Stimulated activated memory B cell treated with anti-CD40 and anti-IgM and Interleukin-4, amounts not matched to agents 10 μg/mL and 1 μg/mL and 100 μg/mL, for 72 hours (primary cell): Measurements from ENCODE around the gene LBX1.

Experiments used
- ATAC-seq: fragments of 150-1000 bp; cut with Tn5 transposase; 2 replicates; pipeline ENCODE4 v1.10.0; 2021
- H3K27ac Mint-ChIP-seq: one replicate; pipeline ENCODE4 v1.8.0; 2022; ENCODE audit warnings: mild to moderate bottlenecking, mixed read lengths
- H3K27me3 Mint-ChIP-seq: one replicate; pipeline ENCODE4 v1.8.0; 2022; ENCODE audit warnings: mixed read lengths
- H3K36me3 Mint-ChIP-seq: one replicate; pipeline ENCODE4 v1.8.0; 2022; ENCODE audit warnings: mixed read lengths
- H3K4me1 Mint-ChIP-seq: one replicate; pipeline ENCODE4 v1.8.0; 2022; ENCODE audit warnings: mixed read lengths
- H3K4me3 Mint-ChIP-seq: one replicate; pipeline ENCODE4 v1.8.0; 2022; ENCODE audit warnings: mild to moderate bottlenecking, moderate library complexity, mixed read lengths
- H3K9me3 Mint-ChIP-seq: one replicate; pipeline ENCODE4 v1.8.0; 2022; ENCODE audit warnings: mixed read lengths

The LBX1 gene

GRCh38 chr10:101233863-101234262, 4.6 kb upstream of the LBX1 start:
- Mint-ChIP-seq H3K27ac (no peak overlapping the region), H3K9me3 (no peaks in the 10 kb centered on the region), H3K4me3 (no peak overlapping the region), H3K4me1 (peaks cover 44% of the 10 kb centered on the region), H3K27me3 (peaks cover 93% of the 10 kb centered on the region), H3K36me3 (no peaks in the 10 kb centered on the region)
- ATAC-seq, result no peak

- Mint-ChIP-seq H3K27me3 (peaks cover 96% of the 10 kb centered on the region), H3K27ac (no peak overlapping the region), H3K36me3 (no peaks in the 10 kb centered on the region), H3K4me1 (peaks cover 44% of the 10 kb centered on the region), H3K4me3 (no peak overlapping the region), H3K9me3 (no peaks in the 10 kb centered on the region)
- ATAC-seq, result no peak
These were observed 4.2 kb upstream of the LBX1 start for GRCh38 chr10:101233443-101233842.

- H3K4me1 Mint-ChIP-seq, result peaks cover 42% of the 10 kb centered on the region
These were observed 2.8 kb upstream of the LBX1 start for GRCh38 chr10:101231912-101232689.

GRCh38 chr10:101231092-101231491, 1.8 kb upstream of the LBX1 start:
- Mint-ChIP-seq H3K27me3 (peaks cover 97% of the 10 kb centered on the region), H3K27ac (no peak overlapping the region), H3K4me1 (peaks cover 42% of the 10 kb centered on the region), H3K9me3 (peaks cover 2% of the 10 kb centered on the region), H3K4me3 (no peak overlapping the region), H3K36me3 (no peaks in the 10 kb centered on the region)
- no peak for ATAC-seq

More at GRCh38 chr10:101231912-101232689, 2.8 kb upstream of the LBX1 start:
- no peak for ATAC-seq
- no peak overlapping the region for H3K27ac Mint-ChIP-seq
- no peaks in the 10 kb centered on the region for H3K36me3 Mint-ChIP-seq
- peaks cover 97% of the 10 kb centered on the region for H3K27me3 Mint-ChIP-seq
- H3K4me3 Mint-ChIP-seq, result no peak overlapping the region
- peaks cover 2% of the 10 kb centered on the region for H3K9me3 Mint-ChIP-seq

GRCh38 chr10:101230183-101230917, 1.1 kb upstream of the LBX1 start:
- peaks cover 39% of the 10 kb centered on the region for H3K4me1 Mint-ChIP-seq
- no peak for ATAC-seq
- H3K27ac Mint-ChIP-seq, result no peak overlapping the region
- H3K36me3 Mint-ChIP-seq, result no peaks in the 10 kb centered on the region
- peaks cover 97% of the 10 kb centered on the region for H3K27me3 Mint-ChIP-seq
- peaks cover 2% of the 10 kb centered on the region for H3K9me3 Mint-ChIP-seq
- peak overlapping the region; percentile 40 for H3K4me3 Mint-ChIP-seq

GRCh38 chr10:101228966-101229265, 347 bp downstream of the LBX1 start:
- H3K4me3 Mint-ChIP-seq, result peak overlapping the region; percentile 43
- ATAC-seq, result no peak
- H3K9me3 Mint-ChIP-seq, result peaks cover 9% of the 10 kb centered on the region
- peaks cover 45% of the 10 kb centered on the region for H3K4me1 Mint-ChIP-seq
- H3K36me3 Mint-ChIP-seq, result peaks cover 6% of the 10 kb centered on the region
- peaks cover 97% of the 10 kb centered on the region for H3K27me3 Mint-ChIP-seq
- H3K27ac Mint-ChIP-seq, result no peak overlapping the region

GRCh38 chr10:101228153-101228965, 904 bp downstream of the LBX1 start:
- no peak overlapping the region for H3K27ac Mint-ChIP-seq
- peaks cover 6% of the 10 kb centered on the region for H3K36me3 Mint-ChIP-seq
- peaks cover 47% of the 10 kb centered on the region for H3K4me1 Mint-ChIP-seq
- H3K27me3 Mint-ChIP-seq, result peaks cover 97% of the 10 kb centered on the region
- no peak overlapping the region for H3K4me3 Mint-ChIP-seq
- peaks cover 9% of the 10 kb centered on the region for H3K9me3 Mint-ChIP-seq
- ATAC-seq, result no peak

GRCh38 chr10:101227429-101228152, 1.7 kb downstream of the LBX1 start:
- peaks cover 6% of the 10 kb centered on the region for H3K36me3 Mint-ChIP-seq
- H3K9me3 Mint-ChIP-seq, result peaks cover 9% of the 10 kb centered on the region
- H3K27ac Mint-ChIP-seq, result no peak overlapping the region
- peaks cover 52% of the 10 kb centered on the region for H3K4me1 Mint-ChIP-seq
- peak overlapping the region; percentile 48 for H3K4me3 Mint-ChIP-seq
- peaks cover 97% of the 10 kb centered on the region for H3K27me3 Mint-ChIP-seq
- ATAC-seq, result no peak

- Mint-ChIP-seq H3K27me3 (peaks cover 97% of the 10 kb centered on the region), H3K4me3 (peak overlapping the region; percentile 44), H3K4me1 (peaks cover 58% of the 10 kb centered on the region), H3K9me3 (peaks cover 9% of the 10 kb centered on the region), H3K27ac (no peak overlapping the region), H3K36me3 (peaks cover 6% of the 10 kb centered on the region)
- no peak for ATAC-seq
These were observed 2.5 kb downstream of the LBX1 start for GRCh38 chr10:101226491-101227428.

GRCh38 chr10:101225846-101226421, 3.3 kb downstream of the LBX1 start:
- Mint-ChIP-seq H3K27me3 (peaks cover 97% of the 10 kb centered on the region), H3K9me3 (peaks cover 9% of the 10 kb centered on the region), H3K36me3 (peaks cover 6% of the 10 kb centered on the region), H3K27ac (no peak overlapping the region), H3K4me3 (peak overlapping the region; percentile 44), H3K4me1 (peaks cover 58% of the 10 kb centered on the region)
- ATAC-seq, result no peak

GRCh38 chr10:101224910-101225823, 4.1 kb downstream of the LBX1 start:
- Mint-ChIP-seq H3K9me3 (peaks cover 9% of the 10 kb centered on the region), H3K4me3 (peak overlapping the region; percentile 33), H3K36me3 (peaks cover 6% of the 10 kb centered on the region), H3K27ac (no peak overlapping the region), H3K4me1 (peaks cover 52% of the 10 kb centered on the region), H3K27me3 (peaks cover 97% of the 10 kb centered on the region)
- no peak for ATAC-seq

GRCh38 chr10:101224060-101224909, 5.0 kb downstream of the LBX1 start:
- H3K4me1 Mint-ChIP-seq, result peaks cover 47% of the 10 kb centered on the region

More at GRCh38 chr10:101224060-101224909, 5.0 kb downstream of the LBX1 start:
- no peak for ATAC-seq
- Mint-ChIP-seq H3K9me3 (peaks cover 9% of the 10 kb centered on the region), H3K27ac (no peak overlapping the region), H3K27me3 (peaks cover 99% of the 10 kb centered on the region), H3K4me3 (no peak overlapping the region), H3K36me3 (peaks cover 6% of the 10 kb centered on the region)
